ENCODE data around the gene PIH1D1. TPM values are rescaled to one million over a fixed set of nuclear protein-coding genes. Genes with fewer than 3 reads are reported as not detected.

Gene PIH1D1
- total RNA-seq, 4 donors from 2014 or later, result 79.6 to 144 (median 118) TPM

DNA sequence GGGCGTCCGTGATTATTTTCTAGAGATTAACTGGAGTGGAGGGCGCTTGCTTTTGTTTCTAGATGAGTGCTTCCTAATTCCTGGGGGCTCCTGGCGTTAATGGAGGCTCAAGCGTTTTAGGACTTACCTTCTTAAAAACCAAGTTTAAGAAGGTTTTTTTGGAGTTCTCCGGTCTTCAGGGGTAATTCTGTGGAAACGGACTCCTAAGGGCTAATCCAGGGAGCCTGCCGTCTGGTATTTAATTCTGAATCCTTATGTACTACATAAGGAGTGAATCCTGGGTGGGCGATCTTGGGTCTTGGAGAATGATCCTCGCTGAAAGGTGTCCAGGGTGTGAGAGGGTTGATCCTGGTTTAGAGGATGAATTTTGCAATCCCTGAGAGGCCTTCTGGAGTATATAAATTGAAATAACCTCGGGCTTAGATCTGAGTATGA lies 45.0 kb upstream of the PIH1D1 start:
- intact Hi-C loops (cut with DNase I; ENCODE audit: low total_unique reads), result no loop called here
- peak overlapping the region; percentile 68 for H3K4me3 ChIP-seq (ENCODE audit: low read depth, poor library complexity, severe bottlenecking)
- no peak for DNase-seq (ENCODE audit: low spot score in 2 of 2)
- WGBS, 2 donors, result 0% methylated on average over 11 of the region's 11 CpGs
- TF ChIP-seq, protein P1, sequence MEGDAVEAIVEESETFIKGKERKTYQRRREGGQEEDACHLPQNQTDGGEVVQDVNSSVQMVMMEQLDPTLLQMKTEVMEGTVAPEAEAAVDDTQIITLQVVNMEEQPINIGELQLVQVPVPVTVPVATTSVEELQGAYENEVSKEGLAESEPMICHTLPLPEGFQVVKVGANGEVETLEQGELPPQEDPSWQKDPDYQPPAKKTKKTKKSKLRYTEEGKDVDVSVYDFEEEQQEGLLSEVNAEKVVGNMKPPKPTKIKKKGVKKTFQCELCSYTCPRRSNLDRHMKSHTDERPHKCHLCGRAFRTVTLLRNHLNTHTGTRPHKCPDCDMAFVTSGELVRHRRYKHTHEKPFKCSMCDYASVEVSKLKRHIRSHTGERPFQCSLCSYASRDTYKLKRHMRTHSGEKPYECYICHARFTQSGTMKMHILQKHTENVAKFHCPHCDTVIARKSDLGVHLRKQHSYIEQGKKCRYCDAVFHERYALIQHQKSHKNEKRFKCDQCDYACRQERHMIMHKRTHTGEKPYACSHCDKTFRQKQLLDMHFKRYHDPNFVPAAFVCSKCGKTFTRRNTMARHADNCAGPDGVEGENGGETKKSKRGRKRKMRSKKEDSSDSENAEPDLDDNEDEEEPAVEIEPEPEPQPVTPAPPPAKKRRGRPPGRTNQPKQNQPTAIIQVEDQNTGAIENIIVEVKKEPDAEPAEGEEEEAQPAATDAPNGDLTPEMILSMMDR (IDR thresholded peaks at IDR 0.05), result no peak
- TF ChIP-seq POLR2A (IDR thresholded peaks at IDR 0.05), result no peak

DNA sequence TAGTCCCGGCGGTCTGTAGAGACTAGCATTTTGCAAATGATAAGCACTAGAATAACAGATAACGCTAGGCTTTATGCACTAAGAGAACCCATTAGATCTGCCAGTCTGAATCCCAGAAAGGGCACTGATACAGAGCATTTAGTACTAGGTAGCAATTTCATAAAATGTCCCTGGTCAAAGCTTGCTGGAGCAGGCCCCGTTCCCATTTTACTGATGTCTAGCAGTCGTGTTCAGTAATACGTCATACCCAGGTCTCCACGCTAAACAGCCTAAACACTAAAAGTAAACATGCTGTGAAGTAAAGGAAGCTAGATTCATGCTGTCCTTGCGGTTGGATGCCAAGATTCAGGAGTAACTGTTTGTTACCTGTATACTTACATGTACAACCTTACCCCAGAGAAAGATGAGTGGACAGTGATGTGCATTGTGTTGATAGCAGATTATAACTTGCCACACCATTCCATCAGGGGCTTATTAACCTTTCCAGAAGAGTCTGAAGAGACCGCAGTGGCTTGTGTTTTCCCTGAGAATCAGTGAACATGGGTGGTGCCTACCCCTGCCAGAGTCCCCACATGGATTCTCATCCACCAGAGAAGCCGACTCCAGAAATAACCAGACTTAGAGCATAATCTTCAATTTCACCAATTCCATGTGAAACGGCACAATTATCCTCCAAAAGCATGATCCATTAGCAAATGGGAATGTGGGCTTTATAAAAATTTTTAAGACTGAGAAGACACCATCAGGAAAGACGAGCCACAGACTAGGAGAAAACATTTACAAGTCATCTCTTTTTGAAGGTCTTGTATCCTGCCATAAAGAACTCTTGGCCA lies 41.2 kb upstream of the PIH1D1 start:
- TF ChIP-seq, protein P1 (IDR thresholded peaks at IDR 0.05), result no peak
- no peak for TF ChIP-seq POLR2A (IDR thresholded peaks at IDR 0.05)
- intact Hi-C loops (cut with DNase I; ENCODE audit: low total_unique reads), result no loop called here
- no peak for DNase-seq (ENCODE audit: low spot score in 2 of 2)
- 68 to 69% methylated on average over 12 of the region's 12 CpGs for WGBS, 2 donors
- no peak overlapping the region for H3K4me3 ChIP-seq (ENCODE audit: low read depth, poor library complexity, severe bottlenecking)

- intact Hi-C loops (cut with DNase I; ENCODE audit: low total_unique reads), result no loop called here
- no peak for TF ChIP-seq POLR2A (IDR thresholded peaks at IDR 0.05)
- TF ChIP-seq, protein P1 (IDR thresholded peaks at IDR 0.05), result no peak
- H3K4me3 ChIP-seq (ENCODE audit: low read depth, poor library complexity, severe bottlenecking), result no peak overlapping the region
- 68 to 72% methylated on average over 7 of the region's 7 CpGs for WGBS, 2 donors
- DNase-seq (ENCODE audit: low spot score in 2 of 2), result no peak
Measured at GRCh38 chr19:49491804-49492572, 40.4 kb upstream of the PIH1D1 start.

- TF ChIP-seq POLR2A (IDR thresholded peaks at IDR 0.05), result no peak
- TF ChIP-seq, protein P1 (IDR thresholded peaks at IDR 0.05), result no peak
- H3K4me3 ChIP-seq (ENCODE audit: low read depth, poor library complexity, severe bottlenecking), result no peak overlapping the region
- intact Hi-C loops (cut with DNase I; ENCODE audit: low total_unique reads), result no loop called here
- 76 to 78% methylated on average over 17 of the region's 17 CpGs for WGBS, 2 donors
- no peak for DNase-seq (ENCODE audit: low spot score in 2 of 2)
Measured at GRCh38 chr19:49491030-49491803, 39.6 kb upstream of the PIH1D1 start.

DNA sequence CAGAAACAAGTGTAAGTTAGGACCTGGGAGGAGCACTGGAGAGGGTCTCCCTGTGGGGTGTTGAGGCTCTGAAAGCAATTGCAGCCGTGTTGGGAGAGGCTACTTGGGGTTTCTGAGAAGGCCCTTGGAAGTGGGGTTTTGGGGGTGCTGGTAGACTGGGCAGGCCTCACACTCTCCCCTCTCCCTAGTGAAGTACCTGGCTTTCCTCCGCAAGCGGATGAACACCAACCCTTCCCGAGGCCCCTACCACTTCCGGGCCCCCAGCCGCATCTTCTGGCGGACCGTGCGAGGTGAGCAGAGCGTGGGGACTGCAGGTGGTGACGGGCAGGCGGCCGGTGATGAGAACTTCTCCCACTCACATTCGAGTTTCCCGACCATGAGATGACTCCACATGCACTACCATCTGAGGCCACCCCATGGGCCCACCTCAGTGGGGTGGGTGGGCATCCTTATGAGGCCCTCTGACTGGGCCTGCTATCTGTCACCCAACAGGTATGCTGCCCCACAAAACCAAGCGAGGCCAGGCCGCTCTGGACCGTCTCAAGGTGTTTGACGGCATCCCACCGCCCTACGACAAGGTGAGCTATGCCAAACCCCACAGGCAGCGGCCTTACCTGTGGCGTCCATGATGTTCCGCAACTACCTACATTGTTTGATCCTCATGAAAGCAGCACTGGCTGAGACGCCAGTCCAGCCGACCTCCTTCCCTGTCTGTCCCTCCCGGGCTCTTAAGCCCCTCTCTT lies 38.8 kb upstream of the PIH1D1 start:
- 84 to 85% methylated on average over 23 to 27 of the region's 27 CpGs for WGBS, 2 donors
- no peak for TF ChIP-seq POLR2A (IDR thresholded peaks at IDR 0.05)
- TF ChIP-seq, protein P1 (IDR thresholded peaks at IDR 0.05), result no peak
- DNase-seq (ENCODE audit: low spot score in 2 of 2), result no peak
- intact Hi-C loops (cut with DNase I; ENCODE audit: low total_unique reads), result no loop called here
- no peak overlapping the region for H3K4me3 ChIP-seq (ENCODE audit: low read depth, poor library complexity, severe bottlenecking)
